Lower lobe of right lung (tissue), 2 donors: ENCODE results near the gene G3BP1. TPM values are rescaled to one million over a fixed set of nuclear protein-coding genes. Genes with fewer than 3 reads are reported as not detected.

Experiments
- ATAC-seq, 2 donors: fragments of 200-7000 bp; cut with Tn5 transposase; one replicate each; pipeline ENCODE4 v1.9.1; 2020 to 2022; ENCODE audit warnings: mild to moderate bottlenecking in 2 of 2, moderate library complexity in 2 of 2
- DNase-seq: peaks from one replicate; pipeline ENCODE4 v3.0.0-alpha.2; 2020
- H3K27ac ChIP-seq: fragments of 200-600 bp; one replicate; pipeline ENCODE4 v1.8.0; 2022
- H3K27me3 ChIP-seq: fragments of 200-600 bp; one replicate; pipeline ENCODE4 v1.8.0; 2022; ENCODE audit warnings: low read depth
- H3K36me3 ChIP-seq: fragments of 200-600 bp; one replicate; pipeline ENCODE4 v1.8.0; 2022; ENCODE audit warnings: mild to moderate bottlenecking
- H3K4me1 ChIP-seq: fragments of 200-600 bp; one replicate; pipeline ENCODE4 v1.8.0; 2022
- H3K4me3 ChIP-seq: fragments of 200-600 bp; one replicate; pipeline ENCODE4 v1.8.0; 2022; ENCODE audit warnings: mild to moderate bottlenecking
- H3K9me3 ChIP-seq: fragments of 200-600 bp; one replicate; pipeline ENCODE4 v1.8.0; 2022
- intact Hi-C: fragments of 100-400 bp; cut with DNase I; formaldehyde crosslinking; loops from one replicate; pipeline ENCODE4 v1.11.0; 2022
- total RNA-seq: library from RNA; stranded (reverse); fragmentation: NEBNext Ultra II Directional; extraction: Animal tissue kit (Norgen Biotek cat#: 25700); gene quantifications from one replicate; pipeline ENCODE4 v1.2.1, GENCODE V29; 2021
- TF ChIP-seq, protein P1 (sequence below): fragments of 200-600 bp; IDR thresholded peaks from one replicate; pipeline ENCODE4 v1.8.0; 2022; ENCODE audit warnings: antibody characterized with exemption, mild to moderate bottlenecking
- donor health status: DM: no; HTN: yes; CAD: no; lungs with severe emphysema.

Gene G3BP1
- total RNA-seq, 1 donor from 2014 or later, result 148 TPM

DNA sequence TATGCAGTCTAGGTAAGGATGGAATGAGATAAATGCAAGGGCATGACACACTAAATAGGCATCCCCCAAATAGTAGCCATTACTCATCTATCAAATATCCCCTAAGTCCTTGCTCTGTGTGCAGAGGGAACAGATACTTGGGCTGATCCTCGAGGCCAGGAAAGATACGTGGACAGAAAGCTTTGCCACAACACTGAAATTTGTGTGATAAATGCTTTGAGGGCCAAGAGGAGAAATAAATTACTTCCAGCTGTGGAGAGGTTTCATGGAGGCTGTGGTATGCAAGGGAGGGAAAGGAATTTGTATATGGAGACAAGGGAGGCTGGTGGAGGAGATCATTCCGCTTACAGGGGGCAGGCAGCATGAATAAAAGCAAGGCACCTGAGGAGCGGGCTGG, 31.8 kb upstream of the G3BP1 start:
- Histone ChIP-seq H3K27ac (peak overlapping the region; percentile 67), H3K4me1 (peaks cover 19% of the 10 kb centered on the region), H3K4me3 (no peak overlapping the region), H3K9me3 (no peaks in the 10 kb centered on the region), H3K27me3 (no peaks in the 10 kb centered on the region), H3K36me3 (peaks cover 35% of the 10 kb centered on the region)
- no peak for DNase-seq
- TF ChIP-seq, protein P1, sequence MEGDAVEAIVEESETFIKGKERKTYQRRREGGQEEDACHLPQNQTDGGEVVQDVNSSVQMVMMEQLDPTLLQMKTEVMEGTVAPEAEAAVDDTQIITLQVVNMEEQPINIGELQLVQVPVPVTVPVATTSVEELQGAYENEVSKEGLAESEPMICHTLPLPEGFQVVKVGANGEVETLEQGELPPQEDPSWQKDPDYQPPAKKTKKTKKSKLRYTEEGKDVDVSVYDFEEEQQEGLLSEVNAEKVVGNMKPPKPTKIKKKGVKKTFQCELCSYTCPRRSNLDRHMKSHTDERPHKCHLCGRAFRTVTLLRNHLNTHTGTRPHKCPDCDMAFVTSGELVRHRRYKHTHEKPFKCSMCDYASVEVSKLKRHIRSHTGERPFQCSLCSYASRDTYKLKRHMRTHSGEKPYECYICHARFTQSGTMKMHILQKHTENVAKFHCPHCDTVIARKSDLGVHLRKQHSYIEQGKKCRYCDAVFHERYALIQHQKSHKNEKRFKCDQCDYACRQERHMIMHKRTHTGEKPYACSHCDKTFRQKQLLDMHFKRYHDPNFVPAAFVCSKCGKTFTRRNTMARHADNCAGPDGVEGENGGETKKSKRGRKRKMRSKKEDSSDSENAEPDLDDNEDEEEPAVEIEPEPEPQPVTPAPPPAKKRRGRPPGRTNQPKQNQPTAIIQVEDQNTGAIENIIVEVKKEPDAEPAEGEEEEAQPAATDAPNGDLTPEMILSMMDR, result no peak
- intact Hi-C loops, result loop anchor here (5.0 kb wide), 1 partner anchor 83 kb away; no protein-coding TSS in a partner anchor
- ATAC-seq, result peak; percentile 12 to 32

GRCh38 chr5:151740336-151740942, 31.3 kb upstream of the G3BP1 start:
- H3K4me1 ChIP-seq, result peaks cover 24% of the 10 kb centered on the region
- H3K36me3 ChIP-seq, result peaks cover 40% of the 10 kb centered on the region
- DNase-seq (no peak), ATAC-seq (peak; percentile 73 to 81)
- H3K9me3 ChIP-seq, result no peaks in the 10 kb centered on the region
- H3K27me3 ChIP-seq, result no peaks in the 10 kb centered on the region
- no peak overlapping the region for H3K4me3 ChIP-seq
- TF ChIP-seq, protein P1, result peak; percentile 93
- H3K27ac ChIP-seq, result peak overlapping the region; percentile 67
- intact Hi-C loops, result loop anchor here (5.0 kb wide), 1 partner anchor 83 kb away; no protein-coding TSS in a partner anchor

DNA sequence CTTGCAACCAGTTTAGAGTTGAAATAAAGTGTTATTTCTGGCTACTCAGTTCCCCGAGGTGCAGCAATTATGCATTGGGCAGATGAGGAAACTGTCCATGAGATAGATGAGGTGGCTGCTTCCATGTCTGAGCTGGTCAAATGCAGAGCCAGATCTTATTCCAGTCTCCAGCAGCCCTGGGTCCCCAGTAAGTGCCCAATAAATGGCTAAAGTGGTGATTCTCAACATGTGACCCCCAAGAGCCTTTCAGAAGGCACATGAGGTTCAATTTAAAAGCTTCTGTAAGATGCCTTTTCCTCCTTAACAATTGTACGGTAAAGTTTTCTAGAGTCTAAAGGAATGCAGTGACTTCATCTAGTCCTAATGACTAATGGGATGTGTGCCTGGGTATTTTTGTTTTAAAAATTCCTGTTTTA, 30.8 kb upstream of the G3BP1 start:
- H3K4me1 ChIP-seq, result peaks cover 29% of the 10 kb centered on the region
- no peak overlapping the region for H3K4me3 ChIP-seq
- no peak for DNase-seq
- H3K27me3 ChIP-seq, result no peaks in the 10 kb centered on the region
- intact Hi-C loops, result loop anchor here (5.0 kb wide), 1 partner anchor 84 kb away; no protein-coding TSS in a partner anchor
- TF ChIP-seq, protein P1, result no peak
- H3K27ac ChIP-seq, result peak overlapping the region; percentile 67
- peaks cover 45% of the 10 kb centered on the region for H3K36me3 ChIP-seq
- no peaks in the 10 kb centered on the region for H3K9me3 ChIP-seq
- no peak for ATAC-seq

GRCh38 chr5:151741678-151742423, 29.9 kb upstream of the G3BP1 start:
- intact Hi-C loops, result loop anchor here (5.0 kb wide), 1 partner anchor 85 kb away; no protein-coding TSS in a partner anchor

GRCh38 chr5:151742870-151743294, 28.9 kb upstream of the G3BP1 start:
- H3K27ac ChIP-seq, result no peak overlapping the region
- no peak for DNase-seq
- no peaks in the 10 kb centered on the region for H3K9me3 ChIP-seq
- H3K36me3 ChIP-seq, result peaks cover 49% of the 10 kb centered on the region
- H3K4me1 ChIP-seq, result peaks cover 39% of the 10 kb centered on the region
- no peaks in the 10 kb centered on the region for H3K27me3 ChIP-seq
- ATAC-seq, result peak; percentile 6 to 23
- intact Hi-C loops, result loop anchor here (5.0 kb wide), 1 partner anchor 86 kb away; no protein-coding TSS in a partner anchor
- TF ChIP-seq, protein P1, result peak; percentile 52
- H3K4me3 ChIP-seq, result no peak overlapping the region

More at GRCh38 chr5:151741678-151742423, 29.9 kb upstream of the G3BP1 start:
- Histone ChIP-seq H3K4me1 (peaks cover 37% of the 10 kb centered on the region), H3K9me3 (no peaks in the 10 kb centered on the region), H3K36me3 (peaks cover 53% of the 10 kb centered on the region), H3K27me3 (no peaks in the 10 kb centered on the region), H3K4me3 (no peak overlapping the region), H3K27ac (no peak overlapping the region)
- TF ChIP-seq, protein P1, result no peak
- ATAC-seq (no peak), DNase-seq (no peak)
